Smooth muscle cell of the coronary artery (primary cell): ENCODE measurements around the gene SNX6. TPM values are rescaled to one million over a fixed set of nuclear protein-coding genes. Genes with fewer than 3 reads are reported as not detected.

Experiments used
- total RNA-seq: library from RNA; depleted of rRNA; stranded (reverse); fragments of >200 nt; gene quantifications from 2 replicates; pipeline ENCODE4 v1.2.3, GENCODE V29; 2014; ENCODE audit warnings: low replicate concordance

Gene SNX6
- 66.9 and 67.9 TPM in 2 replicates for total RNA-seq

DNA sequence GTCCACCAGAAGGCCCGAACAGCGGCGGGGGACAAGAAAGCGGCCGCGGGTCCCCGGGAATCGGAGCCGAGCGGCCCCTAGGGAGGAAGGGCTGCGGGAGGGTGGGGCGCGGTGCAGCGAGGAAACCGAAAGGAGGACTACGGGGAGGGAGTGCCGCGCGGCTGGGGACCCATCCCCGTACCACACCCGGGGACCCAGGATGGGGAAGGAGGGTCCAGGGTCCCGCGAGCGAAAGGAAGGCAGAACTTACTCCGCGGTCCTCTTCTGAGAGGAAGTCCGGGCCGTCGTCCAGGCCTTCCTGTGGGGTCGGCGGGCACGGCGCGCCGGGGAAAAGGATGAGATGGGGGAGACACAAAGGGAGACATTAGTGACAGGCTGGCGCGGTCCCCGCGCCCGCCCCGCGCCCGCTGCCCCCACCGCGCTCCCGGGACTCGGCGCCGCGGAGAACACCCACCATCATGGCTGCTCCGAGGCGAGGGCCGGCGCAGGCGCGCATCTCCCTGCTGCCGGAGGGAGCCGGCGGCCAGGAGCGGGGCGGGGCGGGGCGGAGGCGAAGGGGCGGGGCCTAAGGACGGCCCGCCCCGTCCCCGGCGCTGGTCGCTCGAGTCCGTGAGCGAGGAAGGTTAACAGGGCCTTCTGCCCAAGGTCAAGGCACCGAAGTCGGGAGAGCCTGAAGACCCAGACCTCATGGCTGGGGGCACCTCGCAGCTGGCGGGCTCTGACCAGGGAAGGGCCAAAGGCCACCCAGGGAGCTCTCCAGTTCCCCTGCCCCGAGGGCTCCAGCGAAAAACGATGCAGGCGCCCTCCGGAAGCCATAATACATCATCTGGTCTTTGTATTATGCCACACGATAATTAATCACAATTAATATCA is at the start of gene SNX6:
Gene SNX6, minus strand, starts transcription at position 492 of the 873 bp plus-strand sequence. Its CDS starts 32 bp downstream, at position 460.

DNA sequence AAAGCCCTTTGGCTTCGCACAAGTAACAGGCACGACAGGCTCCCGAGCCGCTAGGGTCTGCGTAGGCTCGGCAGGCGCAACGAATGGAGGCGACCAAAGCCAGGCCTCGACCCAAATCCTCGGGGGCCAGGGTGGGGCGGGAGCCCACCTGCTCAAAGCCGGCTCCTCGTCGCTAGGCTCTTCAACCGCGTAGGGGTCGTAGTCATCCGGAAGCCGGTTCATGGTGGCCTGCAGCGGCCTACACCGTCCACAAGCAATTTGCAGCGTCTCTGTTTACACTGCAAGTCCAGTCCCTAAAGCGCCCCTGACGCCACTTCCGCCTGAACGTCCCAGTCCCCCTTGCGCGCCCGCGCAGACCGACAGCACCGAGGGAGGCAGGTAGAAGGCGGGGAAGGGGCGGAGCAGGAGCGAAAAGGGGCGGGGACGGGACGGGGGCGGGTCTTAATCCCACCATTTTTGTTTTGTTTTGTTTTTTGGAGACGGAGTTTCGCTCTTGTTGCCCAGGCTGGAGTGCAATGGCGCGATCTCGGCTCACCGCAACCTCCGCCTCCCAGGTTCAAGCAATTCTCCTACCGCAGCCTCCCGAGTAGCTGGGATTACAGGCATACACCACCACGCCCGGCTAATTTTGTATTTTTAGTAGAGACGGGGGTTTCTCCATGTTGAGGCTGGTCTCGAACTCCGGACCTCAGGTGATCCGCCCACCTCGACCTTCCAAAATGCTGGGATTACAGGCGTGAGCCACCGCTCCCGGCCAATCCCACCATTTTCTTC is 90.4 kb downstream of the SNX6 start, which contains the start of gene EAPP:
Gene EAPP, minus strand, starts transcription at position 295 of the 774 bp plus-strand sequence. Its CDS starts 73 bp downstream, at position 222.

Other genes with a start within 250 kb of the SNX6 start
- 15.1 and 16.4 TPM in 2 replicates for gene SPTSSA, start 167.9 kb downstream of the SNX6 start, total RNA-seq
- 44.1 and 46.9 TPM in 2 replicates for gene EAPP, start 90.4 kb downstream of the SNX6 start, total RNA-seq
- 50.7 and 55.2 TPM in 2 replicates for gene CFL2, start 84.4 kb upstream of the SNX6 start, total RNA-seq
- gene BAZ1A, start 245.2 kb upstream of the SNX6 start, total RNA-seq: 18.4 and 30.8 TPM in 2 replicates